H4 (cell line): ENCODE results near the gene ZNF497. TPM values are rescaled to one million over a fixed set of nuclear protein-coding genes. Genes with fewer than 3 reads are reported as not detected.
"Not testable (repeated sequence)": the region's sequence is repeated elsewhere in the genome, so short reads cannot be mapped to it uniquely, and the experiment has no call there.

Experiments used
- DNase-seq: peaks from one replicate; pipeline ENCODE4 v3.0.0-alpha.2; 2015; ENCODE audit warnings: low spot score
- total RNA-seq: library from RNA; depleted of rRNA; stranded (reverse); fragments of >200 nt; shearing (Covaris generic); gene quantifications from 2 replicates; pipeline ENCODE4 v1.2.3, GENCODE V29; 2014

The ZNF497 gene
- total RNA-seq, 1 experiment from 2014 or later, result 1.6 TPM

GRCh38 chr19:58348080-58348479 is 14.5 kb downstream of the ZNF497 start:
- not testable (repeated sequence) for DNase-seq

GRCh38 chr19:58346961-58347929 is 15.3 kb downstream of the ZNF497 start:
- DNase-seq, result peak; percentile 54

GRCh38 chr19:58345558-58345957 is 17.0 kb downstream of the ZNF497 start:
- DNase-seq, result no peak

GRCh38 chr19:58338825-58339558 is 23.6 kb downstream of the ZNF497 start:
- no peak for DNase-seq

GRCh38 chr19:58338336-58338735 is 24.2 kb downstream of the ZNF497 start:
- no peak for DNase-seq

GRCh38 chr19:58336820-58337219 is 25.7 kb downstream of the ZNF497 start:
- DNase-seq, result no peak

- no peak for DNase-seq
Measured at GRCh38 chr19:58336216-58336615, 26.3 kb downstream of the ZNF497 start.

- no peak for DNase-seq
Measured at GRCh38 chr19:58335630-58336029, 26.9 kb downstream of the ZNF497 start.

- no peak for DNase-seq
Measured at GRCh38 chr19:58334691-58335249, 27.8 kb downstream of the ZNF497 start.

GRCh38 chr19:58332697-58333096 is 29.9 kb downstream of the ZNF497 start:
- no peak for DNase-seq

GRCh38 chr19:58330458-58330857 is 32.1 kb downstream of the ZNF497 start:
- no peak for DNase-seq

GRCh38 chr19:58328999-58329398 is 33.6 kb downstream of the ZNF497 start:
- no peak for DNase-seq

GRCh38 chr19:58326914-58327726 is 35.4 kb downstream of the ZNF497 start, which contains the start of gene ZSCAN22:
Gene ZSCAN22, plus strand, starts transcription at chr19:58326994. Its CDS starts 7,809 bp downstream, at chr19:58334803.
- peak; percentile 95 for DNase-seq

- no peak for DNase-seq
Measured at GRCh38 chr19:58326501-58326913, 36.0 kb downstream of the ZNF497 start.

GRCh38 chr19:58325311-58326022 is 37.1 kb downstream of the ZNF497 start:
- no peak for DNase-seq

GRCh38 chr19:58319241-58319640 is 43.3 kb downstream of the ZNF497 start:
- no peak for DNase-seq

- DNase-seq, result no peak
Measured at GRCh38 chr19:58318297-58318696, 44.3 kb downstream of the ZNF497 start.

GRCh38 chr19:58317476-58318072 is 45.0 kb downstream of the ZNF497 start:
- DNase-seq, result no peak

GRCh38 chr19:58315580-58315979 is 47.0 kb downstream of the ZNF497 start:
- DNase-seq, result no peak

GRCh38 chr19:58311345-58311865 is 51.1 kb downstream of the ZNF497 start:
- DNase-seq, result no peak
